Caco-2 (cell line): Measurements from ENCODE around the gene PIERCE2. TPM values are rescaled to one million over a fixed set of nuclear protein-coding genes. Genes with fewer than 3 reads are reported as not detected.
"Not testable (repeated sequence)": the region's sequence is repeated elsewhere in the genome, so short reads cannot be mapped to it uniquely, and the experiment has no call there.

Experiments used
- BruUV-seq: library from RNA; stranded (reverse); fragments of 400-500 nt; replicated peaks from 2 replicates; lab custom pipeline; 2021; lab: Mats Ljungman, UMichigan
- CTCF ChIA-PET: fragments of 300-600 bp; sonication (Branson Sonifier 250); formaldehyde crosslinking; loops from one replicate; lab custom pipeline; 2022; ENCODE audit warnings: antibody characterized with exemption; lab: Charles Lee
- POLR2A ChIA-PET: fragments of 300-600 bp; sonication (Branson Sonifier 250); formaldehyde crosslinking; loops from one replicate; lab custom pipeline; 2022; ENCODE audit warnings: antibody characterized with exemption; lab: Charles Lee
- DNase-seq, 2 experiments: peaks; one replicate each; pipeline versions ENCODE4 v3.0.0 to v3.0.0-alpha.2; 2020 to 2022
- H3K27me3 ChIP-seq: replicated peaks from 2 replicates; pipeline ENCODE4 v1.6.0; 2011; ENCODE audit warnings: low read length; ENCODE audit not compliant: control insufficient read depth, insufficient read depth
- H3K36me3 ChIP-seq: 2 replicates; pipeline ENCODE4 v1.5.1; 2011; ENCODE audit warnings: low read length; ENCODE audit not compliant: control insufficient read depth, insufficient read depth
- H3K4me1 ChIP-seq: fragments of 250-450 bp; sonication (Bioruptor Pico); 2 replicates; pipeline ENCODE4 v1.5.1; 2020; ENCODE audit warnings: mild to moderate bottlenecking
- H3K4me3 ChIP-seq: 2 replicates; pipeline ENCODE4 v1.5.1; 2011; ENCODE audit warnings: low read depth, mild to moderate bottlenecking, control low read depth, low read length
- H3K9me3 ChIP-seq: fragments of 250-450 bp; sonication (Bioruptor Pico); 2 replicates; pipeline ENCODE4 v1.5.1; 2020; ENCODE audit warnings: mild to moderate bottlenecking, moderate library complexity
- H3K27ac Mint-ChIP-seq: one replicate; pipeline ENCODE4 v1.8.0; 2022; ENCODE audit warnings: mixed read lengths; ENCODE audit not compliant: unreplicated experiment
- H3K27me3 Mint-ChIP-seq: one replicate; pipeline ENCODE4 v1.8.0; 2022; ENCODE audit warnings: mixed read lengths; ENCODE audit not compliant: insufficient read depth, unreplicated experiment
- H3K36me3 Mint-ChIP-seq: one replicate; pipeline ENCODE4 v1.8.0; 2022; ENCODE audit warnings: mild to moderate bottlenecking, mixed read lengths; ENCODE audit not compliant: insufficient read depth, unreplicated experiment
- H3K4me1 Mint-ChIP-seq: one replicate; pipeline ENCODE4 v1.8.0; 2022; ENCODE audit warnings: low read depth, mixed read lengths; ENCODE audit not compliant: unreplicated experiment
- H3K4me3 Mint-ChIP-seq: one replicate; pipeline ENCODE4 v1.8.0; 2022; ENCODE audit warnings: mild to moderate bottlenecking, moderate library complexity, mixed read lengths; ENCODE audit not compliant: unreplicated experiment
- H3K9me3 Mint-ChIP-seq: one replicate; pipeline ENCODE4 v1.8.0; 2022; ENCODE audit warnings: mixed read lengths; ENCODE audit not compliant: unreplicated experiment
- intact Hi-C: fragments of 100-400 bp; cut with micrococcal nuclease; formaldehyde crosslinking; loops from one replicate; pipeline ENCODE4 v1.10.0; 2022; ENCODE audit not compliant: unreplicated experiment
- total RNA-seq: library from RNA; stranded (reverse); gene quantifications from 2 replicates; pipeline ENCODE4 v1.2.3, GENCODE V29; 2022
- TF ChIP-seq, protein P1 (sequence below), 2 experiments: fragments of 200-600 bp in 1 of 2; IDR thresholded peaks; 1 replicate in 1 of 2; 2 replicates in 1 of 2; pipeline versions ENCODE4 v1.5.1 to v1.8.0; 2011 to 2022; ENCODE audit warnings: antibody characterized with exemption in 1 of 2, control low read depth in 1 of 2, inconsistent platforms in 1 of 2, low read depth in 1 of 2, low read length in 1 of 2, mild to moderate bottlenecking in 1 of 2, moderate library complexity in 1 of 2; ENCODE audit not compliant: insufficient read depth in 1 of 2, severe bottlenecking in 1 of 2, unreplicated experiment in 1 of 2

PIERCE2 gene
- total RNA-seq, 1 experiment from 2014 or later, result 1.3 TPM

DNA sequence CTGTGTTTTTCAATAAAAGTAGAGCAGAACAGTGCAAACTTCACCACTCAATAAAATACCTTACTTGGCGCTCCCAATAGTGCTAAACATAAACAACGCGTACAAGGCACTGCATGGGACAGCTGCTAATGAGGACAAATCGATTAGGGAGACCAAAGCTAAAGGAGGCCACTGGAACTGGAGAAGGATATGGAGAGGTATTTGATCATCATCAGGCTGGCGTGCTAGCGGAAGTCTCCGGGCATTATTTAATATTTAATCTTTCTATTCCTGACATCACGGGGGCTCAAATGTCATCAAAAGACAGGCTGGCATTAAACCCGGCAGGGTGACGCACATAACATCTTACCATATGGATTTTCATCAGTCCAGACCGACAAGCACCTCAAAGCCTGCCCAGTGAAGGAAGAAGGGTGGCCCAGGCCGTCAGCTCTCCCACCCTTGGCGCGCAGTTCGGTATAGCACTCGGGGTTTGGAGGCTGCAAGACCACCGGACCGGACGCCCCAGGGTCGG is 740 bp upstream of the PIERCE2 start:
- Histone ChIP-seq H3K36me3 (no peaks in the 10 kb centered on the region), H3K4me1 (peaks cover 16% of the 10 kb centered on the region), H3K4me3 (peak overlapping the region; percentile 59), H3K27me3 (no peaks in the 10 kb centered on the region), H3K9me3 (no peaks in the 10 kb centered on the region)
- Mint-ChIP-seq H3K4me3 (peak overlapping the region; percentile 91), H3K27me3 (no peaks in the 10 kb centered on the region), H3K9me3 (no peaks in the 10 kb centered on the region), H3K27ac (peak overlapping the region; percentile 85), H3K36me3 (peaks cover 10% of the 10 kb centered on the region), H3K4me1 (peaks cover 8% of the 10 kb centered on the region)
- BruUV-seq, result TSS peak; percentile 66
- ChIA-PET POLR2A (interaction anchor here (0.6 to 1.4 kb wide), 4 partner anchors 49 to 200 kb away, joined by 3 to 8 read pairs (median 4); partner anchors contain the start of genes PIGB and PIGBOS1), CTCF (interaction anchor here (1.0 to 2.0 kb wide), 5 partner anchors 12 to 49 kb away, joined by 3 to 14 read pairs (median 12); no protein-coding TSS in a partner anchor)
- DNase-seq, result no peak
- intact Hi-C loops, result loop anchor here (1.0 to 2.0 kb wide), 3 partner anchors 28 to 88 kb away; partner anchors contain the start of genes PIGB and PIGBOS1
- TF ChIP-seq, protein P1, sequence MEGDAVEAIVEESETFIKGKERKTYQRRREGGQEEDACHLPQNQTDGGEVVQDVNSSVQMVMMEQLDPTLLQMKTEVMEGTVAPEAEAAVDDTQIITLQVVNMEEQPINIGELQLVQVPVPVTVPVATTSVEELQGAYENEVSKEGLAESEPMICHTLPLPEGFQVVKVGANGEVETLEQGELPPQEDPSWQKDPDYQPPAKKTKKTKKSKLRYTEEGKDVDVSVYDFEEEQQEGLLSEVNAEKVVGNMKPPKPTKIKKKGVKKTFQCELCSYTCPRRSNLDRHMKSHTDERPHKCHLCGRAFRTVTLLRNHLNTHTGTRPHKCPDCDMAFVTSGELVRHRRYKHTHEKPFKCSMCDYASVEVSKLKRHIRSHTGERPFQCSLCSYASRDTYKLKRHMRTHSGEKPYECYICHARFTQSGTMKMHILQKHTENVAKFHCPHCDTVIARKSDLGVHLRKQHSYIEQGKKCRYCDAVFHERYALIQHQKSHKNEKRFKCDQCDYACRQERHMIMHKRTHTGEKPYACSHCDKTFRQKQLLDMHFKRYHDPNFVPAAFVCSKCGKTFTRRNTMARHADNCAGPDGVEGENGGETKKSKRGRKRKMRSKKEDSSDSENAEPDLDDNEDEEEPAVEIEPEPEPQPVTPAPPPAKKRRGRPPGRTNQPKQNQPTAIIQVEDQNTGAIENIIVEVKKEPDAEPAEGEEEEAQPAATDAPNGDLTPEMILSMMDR (IDR thresholded peaks at IDR 0.05; ENCODE audit: insufficient read depth in 1 of 2, low read depth in 1 of 2, low read length in 1 of 2, severe bottlenecking in 1 of 2, unreplicated experiment in 1 of 2), result no peak

DNA sequence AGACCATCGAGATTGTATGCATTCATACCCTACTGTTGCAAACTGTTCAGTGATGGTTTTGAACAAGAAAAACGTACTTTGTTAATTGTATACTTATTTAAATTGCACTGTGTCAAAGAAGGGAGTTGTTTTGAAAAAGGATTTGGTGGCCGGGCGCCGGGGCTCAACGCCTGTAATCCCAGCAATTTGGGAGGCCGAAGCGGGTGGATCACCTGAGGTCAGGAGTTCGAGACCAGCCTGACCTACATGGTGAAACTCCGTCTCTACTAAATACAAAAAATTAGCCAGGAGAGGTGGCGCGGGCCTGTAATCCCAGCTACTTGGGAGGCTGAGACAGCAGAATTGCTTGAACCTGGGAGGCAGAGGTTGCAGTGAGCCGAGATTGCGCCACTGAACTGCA is 681 bp downstream of the PIERCE2 start:
- not testable (repeated sequence) for H3K27me3 Mint-ChIP-seq, DNase-seq

DNA sequence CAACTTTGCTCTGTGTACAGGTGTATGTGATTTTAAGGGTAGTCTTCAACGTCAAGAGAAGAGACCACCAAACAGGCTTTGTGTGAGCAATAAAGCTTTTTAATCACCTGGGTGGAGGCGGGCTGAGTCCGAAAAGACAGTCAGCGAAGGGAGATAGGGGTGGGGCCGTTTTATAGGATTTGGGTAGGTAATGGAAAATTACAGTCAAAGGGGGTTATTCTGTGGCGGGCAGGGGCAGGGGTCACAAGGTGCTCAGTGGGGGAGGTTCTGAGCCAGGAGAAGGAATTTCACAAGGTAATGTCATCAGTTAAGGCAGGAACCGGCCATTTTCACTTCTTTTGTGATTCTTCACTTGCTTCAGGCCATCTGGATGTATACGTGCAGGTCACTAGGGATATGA is 9.4 kb downstream of the PIERCE2 start:
- H3K36me3 Mint-ChIP-seq, H3K27me3 ChIP-seq, H3K36me3 ChIP-seq, H3K4me3 ChIP-seq, H3K27ac Mint-ChIP-seq, H3K4me1 Mint-ChIP-seq, H3K4me1 ChIP-seq, intact Hi-C loops, BruUV-seq, POLR2A ChIA-PET, H3K4me3 Mint-ChIP-seq, H3K9me3 Mint-ChIP-seq, CTCF ChIA-PET, H3K9me3 ChIP-seq, H3K27me3 Mint-ChIP-seq, DNase-seq: not testable (repeated sequence)

More for the DNA sequence above, 681 bp downstream of the PIERCE2 start:
- not testable (repeated sequence) for H3K9me3 Mint-ChIP-seq, H3K36me3 ChIP-seq, H3K4me1 ChIP-seq, H3K4me1 Mint-ChIP-seq, H3K27me3 ChIP-seq, H3K36me3 Mint-ChIP-seq, H3K9me3 ChIP-seq, BruUV-seq
- POLR2A ChIA-PET, result interaction anchor here (1.2 to 1.4 kb wide), 2 partner anchors 50 to 90 kb away, joined by 4 to 8 read pairs; partner anchors contain the start of genes PIGB and PIGBOS1
- CTCF ChIA-PET, result interaction anchor here (0.6 to 2.0 kb wide), 7 partner anchors 10 to 50 kb away, joined by 3 to 14 read pairs (median 4); no protein-coding TSS in a partner anchor
- peak overlapping the region; percentile 91 for H3K4me3 Mint-ChIP-seq
- intact Hi-C loops, result loop anchor here (1.0 to 2.0 kb wide), 3 partner anchors 26 to 90 kb away; partner anchors contain the start of genes PIGB and PIGBOS1
- peak overlapping the region; percentile 85 for H3K27ac Mint-ChIP-seq
- peak overlapping the region; percentile 59 for H3K4me3 ChIP-seq

DNA sequence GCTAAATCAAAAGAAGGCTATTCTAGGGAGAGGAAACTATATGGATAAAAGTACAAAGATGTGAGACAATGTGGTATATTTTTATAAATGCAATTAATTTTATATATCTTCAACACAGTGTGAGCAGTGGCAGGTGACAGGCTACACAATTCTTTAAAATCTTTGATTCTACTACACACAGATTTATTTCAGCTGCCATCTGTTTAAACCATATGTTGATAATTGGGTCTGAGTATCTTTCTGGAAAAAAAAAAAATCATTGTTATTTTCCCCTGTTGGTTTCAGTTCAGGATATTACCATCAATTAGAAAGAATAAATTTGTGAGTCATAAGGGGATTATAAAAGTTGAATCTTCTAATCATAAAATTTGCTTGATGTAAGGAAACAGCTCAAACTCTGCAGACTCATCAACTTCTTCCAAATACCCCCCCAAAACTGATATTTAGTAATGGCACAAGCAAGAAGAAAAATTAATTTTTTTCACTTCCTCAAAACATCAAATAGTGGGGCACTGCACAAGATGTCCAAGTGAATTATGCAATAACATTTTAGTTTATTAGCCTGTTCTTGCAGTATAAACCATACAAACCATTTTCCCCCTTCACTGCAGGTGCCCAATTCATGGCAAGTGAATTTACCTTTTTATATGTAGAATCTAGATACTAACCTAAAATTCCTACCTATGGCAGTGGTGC is 12.0 kb downstream of the PIERCE2 start:
- intact Hi-C loops, result no loop called here
- Histone ChIP-seq H3K4me1 (no peaks in the 10 kb centered on the region), H3K9me3 (no peaks in the 10 kb centered on the region), H3K27me3 (no peaks in the 10 kb centered on the region), H3K4me3 (no peak overlapping the region), H3K36me3 (no peaks in the 10 kb centered on the region)
- Mint-ChIP-seq H3K27ac (no peak overlapping the region), H3K9me3 (no peaks in the 10 kb centered on the region), H3K4me3 (no peak overlapping the region), H3K4me1 (no peaks in the 10 kb centered on the region), H3K36me3 (no peaks in the 10 kb centered on the region), H3K27me3 (no peaks in the 10 kb centered on the region)
- no TSS peak for BruUV-seq
- ChIA-PET CTCF (no interaction called here), POLR2A (no interaction called here)
- TF ChIP-seq, protein P1 (IDR thresholded peaks at IDR 0.05; ENCODE audit: insufficient read depth in 1 of 2, low read depth in 1 of 2, low read length in 1 of 2, severe bottlenecking in 1 of 2, unreplicated experiment in 1 of 2), result no peak
- no peak for DNase-seq
